Mesothelial cell of epicardium (in vitro differentiated cells): Measurements from ENCODE around the gene STAP1. TPM values are rescaled to one million over a fixed set of nuclear protein-coding genes. Genes with fewer than 3 reads are reported as not detected.

Source experiments
- DNase-seq, 2 experiments: peaks; one replicate each; pipeline ENCODE4 v3.0.0; 2021; ENCODE audit warnings: low spot score in 2 of 2; ENCODE audit not compliant: unreplicated experiment in 2 of 2
- H3K27ac Mint-ChIP-seq: 2 replicates; pipeline ENCODE4 v1.8.0; 2021; ENCODE audit warnings: mixed read lengths
- H3K27me3 Mint-ChIP-seq: 2 replicates; pipeline ENCODE4 v1.8.0; 2021; ENCODE audit warnings: low read depth, mixed read lengths
- H3K36me3 Mint-ChIP-seq: 2 replicates; pipeline ENCODE4 v1.8.0; 2021; ENCODE audit warnings: mixed read lengths
- H3K4me1 Mint-ChIP-seq: 2 replicates; pipeline ENCODE4 v1.8.0; 2021; ENCODE audit warnings: mixed read lengths
- H3K4me3 Mint-ChIP-seq: 2 replicates; pipeline ENCODE4 v1.8.0; 2021; ENCODE audit warnings: mild to moderate bottlenecking, moderate library complexity, mixed read lengths
- H3K9me3 Mint-ChIP-seq: 2 replicates; pipeline ENCODE4 v1.8.0; 2021; ENCODE audit warnings: mixed read lengths
- total RNA-seq: library from RNA; stranded (reverse); gene quantifications from 3 replicates; pipeline ENCODE4 v1.2.1, GENCODE V29; 2021
- TF ChIP-seq, protein P1 (sequence below): fragments of 200-600 bp; sonication (generic); IDR thresholded peaks from one replicate; pipeline ENCODE4 v1.5.0; 2021; ENCODE audit warnings: antibody characterized with exemption; ENCODE audit not compliant: unreplicated experiment

Gene STAP1
- total RNA-seq, 1 donor from 2014 or later, result not detected

DNA sequence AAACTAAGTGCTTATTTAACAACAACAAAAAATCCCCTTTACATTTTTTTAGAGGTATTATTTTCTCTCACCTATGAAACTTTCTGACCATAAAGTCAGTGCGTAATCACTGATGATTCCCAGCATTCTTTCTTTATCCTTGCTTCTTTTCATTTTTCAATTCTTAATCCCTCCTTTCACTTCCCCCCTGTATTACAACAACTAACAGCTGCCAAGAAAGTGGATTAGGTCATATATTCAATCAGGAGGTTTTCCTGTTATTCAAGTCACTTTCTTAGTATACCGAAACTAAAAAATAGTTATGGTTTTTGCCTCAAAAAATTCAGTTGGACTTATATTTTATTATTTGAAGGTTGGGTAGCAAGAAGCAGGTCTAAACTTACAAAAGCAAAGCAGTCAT, 2.1 kb upstream of the STAP1 start:
- Mint-ChIP-seq H3K9me3 (no peaks in the 10 kb centered on the region), H3K27ac (no peak overlapping the region), H3K36me3 (no peaks in the 10 kb centered on the region), H3K4me3 (no peak overlapping the region), H3K27me3 (no peaks in the 10 kb centered on the region), H3K4me1 (peaks cover 14% of the 10 kb centered on the region)
- TF ChIP-seq, protein P1, sequence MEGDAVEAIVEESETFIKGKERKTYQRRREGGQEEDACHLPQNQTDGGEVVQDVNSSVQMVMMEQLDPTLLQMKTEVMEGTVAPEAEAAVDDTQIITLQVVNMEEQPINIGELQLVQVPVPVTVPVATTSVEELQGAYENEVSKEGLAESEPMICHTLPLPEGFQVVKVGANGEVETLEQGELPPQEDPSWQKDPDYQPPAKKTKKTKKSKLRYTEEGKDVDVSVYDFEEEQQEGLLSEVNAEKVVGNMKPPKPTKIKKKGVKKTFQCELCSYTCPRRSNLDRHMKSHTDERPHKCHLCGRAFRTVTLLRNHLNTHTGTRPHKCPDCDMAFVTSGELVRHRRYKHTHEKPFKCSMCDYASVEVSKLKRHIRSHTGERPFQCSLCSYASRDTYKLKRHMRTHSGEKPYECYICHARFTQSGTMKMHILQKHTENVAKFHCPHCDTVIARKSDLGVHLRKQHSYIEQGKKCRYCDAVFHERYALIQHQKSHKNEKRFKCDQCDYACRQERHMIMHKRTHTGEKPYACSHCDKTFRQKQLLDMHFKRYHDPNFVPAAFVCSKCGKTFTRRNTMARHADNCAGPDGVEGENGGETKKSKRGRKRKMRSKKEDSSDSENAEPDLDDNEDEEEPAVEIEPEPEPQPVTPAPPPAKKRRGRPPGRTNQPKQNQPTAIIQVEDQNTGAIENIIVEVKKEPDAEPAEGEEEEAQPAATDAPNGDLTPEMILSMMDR, result no peak
- DNase-seq, result no peak

DNA sequence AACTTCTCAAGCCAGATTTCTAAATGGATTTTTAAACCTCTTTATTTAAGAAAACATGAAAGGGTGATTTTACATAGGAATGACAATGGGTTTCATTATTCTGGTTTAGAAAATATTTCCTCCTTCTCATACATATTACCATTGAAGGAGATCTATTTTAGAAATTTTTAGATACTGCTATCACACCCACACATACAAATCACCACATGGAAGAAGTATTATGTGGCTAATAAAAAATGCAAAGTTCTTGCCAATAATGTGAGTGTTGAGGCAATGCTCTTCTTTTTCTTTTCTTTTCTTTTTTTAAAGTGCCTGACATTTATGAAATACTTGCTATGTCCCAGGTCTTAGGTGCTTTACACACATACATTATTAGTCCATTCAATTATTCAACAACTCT, 6.8 kb downstream of the STAP1 start:
- H3K36me3 Mint-ChIP-seq, result no peaks in the 10 kb centered on the region
- H3K27me3 Mint-ChIP-seq, result no peaks in the 10 kb centered on the region
- H3K4me3 Mint-ChIP-seq, result no peak overlapping the region
- H3K9me3 Mint-ChIP-seq, result no peaks in the 10 kb centered on the region
- H3K27ac Mint-ChIP-seq, result no peak overlapping the region
- no peak for DNase-seq
- TF ChIP-seq, protein P1, result no peak
- no peaks in the 10 kb centered on the region for H3K4me1 Mint-ChIP-seq

DNA sequence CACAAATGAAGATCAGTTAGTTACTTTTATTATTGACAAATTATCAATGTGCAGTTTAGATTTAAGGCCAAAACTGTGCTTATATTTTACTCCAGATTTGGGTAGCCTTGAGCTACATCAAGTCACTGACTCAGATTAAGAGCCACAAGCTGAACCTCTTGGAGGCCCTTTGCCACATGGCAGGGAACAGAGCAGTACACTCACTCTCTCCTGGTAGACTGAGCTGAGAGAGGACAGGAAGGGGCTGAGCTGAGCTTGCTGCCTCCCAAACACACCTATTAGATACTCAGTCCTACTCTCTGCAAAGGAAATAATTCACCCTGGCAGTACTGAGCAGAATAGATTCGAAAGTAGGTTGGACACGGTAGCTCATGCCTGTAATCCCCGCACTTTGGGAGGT, 7.8 kb downstream of the STAP1 start:
- no peaks in the 10 kb centered on the region for H3K9me3 Mint-ChIP-seq
- no peaks in the 10 kb centered on the region for H3K27me3 Mint-ChIP-seq
- H3K4me1 Mint-ChIP-seq, result no peaks in the 10 kb centered on the region
- DNase-seq, result no peak
- H3K36me3 Mint-ChIP-seq, result no peaks in the 10 kb centered on the region
- no peak overlapping the region for H3K4me3 Mint-ChIP-seq
- H3K27ac Mint-ChIP-seq, result no peak overlapping the region
- TF ChIP-seq, protein P1, result no peak

DNA sequence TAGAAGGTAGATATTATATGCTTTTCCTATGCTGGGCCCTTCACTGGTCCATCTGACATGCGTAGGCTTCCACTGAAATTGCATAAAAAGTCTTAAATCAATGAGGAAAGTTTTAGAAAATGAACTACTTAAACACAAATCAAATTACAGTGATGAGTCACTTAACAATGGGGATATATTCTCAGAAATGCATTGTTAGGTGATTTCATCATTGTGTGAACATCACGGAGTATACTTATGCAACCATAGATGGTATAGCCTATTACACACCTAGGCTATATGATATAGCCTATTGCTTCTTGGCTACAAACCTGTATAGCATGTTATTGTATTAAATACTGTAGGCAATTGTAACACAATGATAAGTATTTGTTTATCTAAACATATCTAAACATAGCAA, 10.3 kb downstream of the STAP1 start:
- no peaks in the 10 kb centered on the region for H3K27me3 Mint-ChIP-seq
- no peak for DNase-seq
- H3K4me3 Mint-ChIP-seq, result no peak overlapping the region
- H3K36me3 Mint-ChIP-seq, result no peaks in the 10 kb centered on the region
- no peaks in the 10 kb centered on the region for H3K9me3 Mint-ChIP-seq
- TF ChIP-seq, protein P1, result no peak
- no peaks in the 10 kb centered on the region for H3K4me1 Mint-ChIP-seq
- no peak overlapping the region for H3K27ac Mint-ChIP-seq

DNA sequence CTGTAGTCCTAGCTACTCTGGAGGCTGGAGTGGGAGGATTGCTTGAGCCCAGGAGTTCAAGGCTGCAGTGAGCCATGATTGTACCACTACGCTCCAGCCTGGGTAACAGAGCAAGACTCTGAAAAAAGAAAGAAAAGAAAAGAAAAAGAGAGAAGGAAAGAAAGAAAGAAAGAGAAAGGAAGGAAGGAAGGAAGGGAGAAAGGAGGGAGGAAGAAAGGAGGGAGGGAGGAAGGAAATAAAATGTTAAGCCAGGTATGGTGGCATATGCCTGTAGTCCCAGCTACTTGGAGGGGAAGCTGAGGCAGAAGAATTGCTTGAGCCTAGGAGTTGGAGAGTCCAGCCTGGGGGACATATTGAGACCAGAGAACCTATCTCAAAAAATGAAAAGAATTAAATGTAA, 12.0 kb downstream of the STAP1 start:
- Mint-ChIP-seq H3K27ac (no peak overlapping the region), H3K36me3 (no peaks in the 10 kb centered on the region), H3K4me3 (no peak overlapping the region), H3K9me3 (no peaks in the 10 kb centered on the region), H3K27me3 (no peaks in the 10 kb centered on the region), H3K4me1 (peaks cover 2% of the 10 kb centered on the region)
- TF ChIP-seq, protein P1, result no peak
- no peak for DNase-seq

DNA sequence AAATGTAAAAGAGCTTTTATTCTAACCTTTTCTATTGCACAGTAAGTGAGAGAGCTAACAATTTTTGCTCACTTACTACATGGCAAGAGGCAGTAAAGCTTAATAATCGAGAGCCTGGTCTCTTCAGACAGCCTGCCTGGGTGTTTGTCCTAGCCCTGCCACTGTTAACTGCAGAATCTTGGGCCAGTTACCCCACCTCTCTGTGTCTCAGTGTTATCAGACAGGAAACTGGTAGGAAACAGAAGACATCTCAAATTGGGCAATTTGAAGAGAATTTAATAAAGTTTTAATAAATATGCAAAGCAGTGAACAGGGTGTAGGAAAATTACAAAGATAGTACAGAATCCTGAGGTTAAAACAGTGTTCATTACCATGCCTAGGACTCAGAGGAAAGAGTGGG, 13.4 kb downstream of the STAP1 start:
- Mint-ChIP-seq H3K4me3 (no peak overlapping the region), H3K27ac (no peak overlapping the region), H3K36me3 (no peaks in the 10 kb centered on the region), H3K4me1 (peaks cover 2% of the 10 kb centered on the region), H3K9me3 (no peaks in the 10 kb centered on the region), H3K27me3 (no peaks in the 10 kb centered on the region)
- DNase-seq, result no peak
- TF ChIP-seq, protein P1, result no peak
